CD14-positive monocyte (primary cell): ENCODE data around the gene GRIA1. TPM values are rescaled to one million over a fixed set of nuclear protein-coding genes. Genes with fewer than 3 reads are reported as not detected.

Source experiments
- DNase-seq, 3 donors: peaks; one replicate each; pipeline ENCODE4 v3.0.0-alpha.2; 2011 to 2022
- H2AFZ ChIP-seq: 2 replicates; pipeline ENCODE4 v1.6.0; 2012; ENCODE audit warnings: mild to moderate bottlenecking, low read depth, low read length, inconsistent platforms; ENCODE audit not compliant: insufficient read depth, poor library complexity, severe bottlenecking
- H3K27ac ChIP-seq, 2 donors: 1 replicate in 1 of 2; 2 replicates in 1 of 2; pipeline ENCODE4 v1.5.1; 2012 to 2013; ENCODE audit warnings: low read length in 2 of 2, control low read depth in 1 of 2, inconsistent platforms in 1 of 2, low read depth in 1 of 2, mild to moderate bottlenecking in 1 of 2
- H3K27me3 ChIP-seq, 2 donors: one replicate each; pipeline versions ENCODE4 v1.6.0 to v1.6.1; 2011 to 2013; ENCODE audit warnings: low read length in 2 of 2; ENCODE audit not compliant: control insufficient read depth in 2 of 2, insufficient read depth in 2 of 2
- H3K36me3 ChIP-seq, 2 donors: replicated peaks in 1 of 2; 1 replicate in 1 of 2; 2 replicates in 1 of 2; pipeline versions ENCODE4 v1.5.1 to v1.6.1; 2012 to 2013; ENCODE audit warnings: low read length in 2 of 2, control low read depth in 1 of 2, inconsistent platforms in 1 of 2, mild to moderate bottlenecking in 1 of 2; ENCODE audit not compliant: insufficient read depth in 2 of 2, control insufficient read depth in 1 of 2
- H3K4me1 ChIP-seq, 2 donors: 1 replicate in 1 of 2; 2 replicates in 1 of 2; pipeline versions ENCODE4 v1.5.1 to v1.6.1; 2012 to 2013; ENCODE audit warnings: low read length in 2 of 2, control low read depth in 1 of 2, inconsistent platforms in 1 of 2, mild to moderate bottlenecking in 1 of 2, moderate library complexity in 1 of 2; ENCODE audit not compliant: insufficient read depth in 2 of 2, control insufficient read depth in 1 of 2
- H3K4me2 ChIP-seq: replicated peaks from 2 replicates; pipeline ENCODE3; 2012; ENCODE audit warnings: low read length, moderate library complexity, mild to moderate bottlenecking; ENCODE audit not compliant: poor library complexity, severe bottlenecking; ENCODE audit errors: extremely low read depth
- H3K4me3 ChIP-seq, 3 experiments: fragments of 200-600 bp in 1 of 3; sonication (generic) in 1 of 3; replicated peaks in 1 of 3; 1 replicate in 2 of 3; 2 replicates in 1 of 3; pipeline ENCODE4 v1.5.1; 2011 to 2013; ENCODE audit warnings: low read length in 3 of 3, mild to moderate bottlenecking in 3 of 3, control low read depth in 2 of 3, low read depth in 2 of 3, inconsistent platforms in 1 of 3, moderate library complexity in 1 of 3
- H3K79me2 ChIP-seq: 2 replicates; pipeline ENCODE4 v1.6.0; 2012; ENCODE audit warnings: mild to moderate bottlenecking, control low read depth, inconsistent platforms, low read length, moderate library complexity; ENCODE audit not compliant: insufficient read depth
- H3K9ac ChIP-seq: 2 replicates; pipeline ENCODE4 v1.6.0; 2017; ENCODE audit warnings: low read length, mild to moderate bottlenecking; ENCODE audit not compliant: insufficient read depth, poor library complexity, severe bottlenecking
- H3K9me3 ChIP-seq, 2 donors: replicated peaks in 1 of 2; 1 replicate in 1 of 2; 2 replicates in 1 of 2; pipeline versions ENCODE4 v1.5.1 to v1.6.1; 2012 to 2013; ENCODE audit warnings: low read length in 2 of 2, control low read depth in 1 of 2; ENCODE audit not compliant: control insufficient read depth in 1 of 2, insufficient read depth in 1 of 2
- H4K20me1 ChIP-seq: 2 replicates; pipeline ENCODE4 v1.6.0; 2012; ENCODE audit warnings: mild to moderate bottlenecking, low read length, control low read depth, moderate library complexity; ENCODE audit not compliant: insufficient read depth
- H3K27ac Mint-ChIP-seq, 7 donors: one replicate each; pipeline ENCODE4 v1.8.0; 2020; ENCODE audit warnings: mild to moderate bottlenecking in 7 of 7, mixed read lengths in 7 of 7, moderate library complexity in 6 of 7, inconsistent platforms in 2 of 7
- H3K27me3 Mint-ChIP-seq, 3 donors: one replicate each; pipeline ENCODE4 v1.8.0; 2021 to 2022; ENCODE audit warnings: low read depth in 3 of 3, mild to moderate bottlenecking in 3 of 3, mixed read lengths in 3 of 3, moderate library complexity in 3 of 3, inconsistent platforms in 1 of 3
- H3K36me3 Mint-ChIP-seq, 2 donors: one replicate each; pipeline ENCODE4 v1.8.0; 2020; ENCODE audit warnings: mixed read lengths in 2 of 2, inconsistent platforms in 1 of 2, mild to moderate bottlenecking in 1 of 2
- H3K4me1 Mint-ChIP-seq: one replicate; pipeline ENCODE4 v1.8.0; 2020; ENCODE audit warnings: mild to moderate bottlenecking, mixed read lengths
- H3K4me3 Mint-ChIP-seq, 2 donors: one replicate each; pipeline ENCODE4 v1.8.0; 2020; ENCODE audit warnings: mild to moderate bottlenecking in 2 of 2, mixed read lengths in 2 of 2, moderate library complexity in 1 of 2
- H3K9me3 Mint-ChIP-seq, 7 donors: one replicate each; pipeline ENCODE4 v1.8.0; 2020 to 2022; ENCODE audit warnings: mixed read lengths in 7 of 7, mild to moderate bottlenecking in 6 of 7, moderate library complexity in 6 of 7, inconsistent platforms in 2 of 7
- CTCF ChIP-seq: fragments of 200-600 bp; IDR thresholded peaks from one replicate; pipeline ENCODE4 v1.8.0; 2022; ENCODE audit warnings: antibody characterized with exemption, mild to moderate bottlenecking
- WGBS: methylation state at CpG from one replicate; pipeline ENCODE4 v1.1.5; 2013; ENCODE audit warnings: missing lambda C conversion rate; ENCODE audit not compliant: insufficient coverage; 5-methylcytosine and 5-hydroxymethylcytosine counted together
- intact Hi-C, 2 donors: fragments of 100-400 bp; cut with micrococcal nuclease; formaldehyde crosslinking; loops; one replicate each; pipeline versions ENCODE4 v1.15.0 to v1.15.1; 2023
- polyA plus RNA-seq, 3 donors: library from polyadenylated mRNA; depleted of rRNA in 1 of 3; unstranded in 2 of 3; stranded (reverse) in 1 of 3; fragments of 300-500 nt in 2 of 3; fragments of >200 nt in 1 of 3; fragmentation: Illumina TruSeq in 2 of 3; gene quantifications; 1 replicate in 2 of 3; 2 replicates in 1 of 3; pipeline ENCODE4 v1.2.3, GENCODE V29; 2012 to 2021

Gene GRIA1
- polyA plus RNA-seq, 3 donors: not detected

GRCh38 chr5:153573326-153574033, 83.0 kb downstream of the GRIA1 start:
- Histone ChIP-seq H3K36me3 (no peaks in the 10 kb centered on the region), H3K4me2 (no peak overlapping the region), H3K27ac (no peak overlapping the region), H2AFZ (no peak overlapping the region), H4K20me1 (no peaks in the 10 kb centered on the region), H3K79me2 (no peaks in the 10 kb centered on the region), H3K9ac (no peak overlapping the region), H3K27me3 (no peaks in the 10 kb centered on the region), H3K4me3 (no peak overlapping the region), H3K4me1 (no peaks in the 10 kb centered on the region), H3K9me3 (no peaks in the 10 kb centered on the region)
- H3K36me3 Mint-ChIP-seq: no peaks in the 10 kb centered on the region
- DNase-seq: no peak
- H3K27me3 Mint-ChIP-seq: peaks cover 0 to 2% (median 1%) of the 10 kb centered on the region in 3 donors
- H3K4me3 Mint-ChIP-seq: no peak overlapping the region
- TF ChIP-seq CTCF: no peak
- intact Hi-C loops: no loop called here
- no CpG with 5 or more reads among the region's 4 CpGs for WGBS
- peaks cover 0 to 13% (median 2%) of the 10 kb centered on the region in 7 donors for H3K9me3 Mint-ChIP-seq
- no peak overlapping the region for H3K27ac Mint-ChIP-seq
- no peaks in the 10 kb centered on the region for H3K4me1 Mint-ChIP-seq

- Mint-ChIP-seq H3K27me3 (peaks cover 0 to 6% (median 0%) of the 10 kb centered on the region in 3 donors), H3K36me3 (no peaks in the 10 kb centered on the region), H3K27ac (no peak overlapping the region), H3K4me1 (no peaks in the 10 kb centered on the region), H3K4me3 (no peak overlapping the region), H3K9me3 (peaks cover 0 to 5% (median 3%) of the 10 kb centered on the region in 7 donors)
- 100% methylated on average over 1 of the region's 4 CpGs for WGBS
- Histone ChIP-seq H3K79me2 (no peaks in the 10 kb centered on the region), H3K4me2 (no peak overlapping the region), H3K36me3 (no peaks in the 10 kb centered on the region), H3K4me3 (no peak overlapping the region), H4K20me1 (no peaks in the 10 kb centered on the region), H3K9me3 (no peaks in the 10 kb centered on the region), H3K27me3 (no peaks in the 10 kb centered on the region), H3K27ac (no peak overlapping the region), H3K4me1 (no peaks in the 10 kb centered on the region), H2AFZ (no peak overlapping the region), H3K9ac (no peak overlapping the region)
- TF ChIP-seq CTCF: no peak
- DNase-seq: no peak
- intact Hi-C loops: no loop called here
Measured at GRCh38 chr5:153584126-153584959, 93.9 kb downstream of the GRIA1 start.
